B cell (primary cell): ENCODE results near the gene NTPCR. TPM values are rescaled to one million over a fixed set of nuclear protein-coding genes. Genes with fewer than 3 reads are reported as not detected.

ENCODE experiments used
- ATAC-seq: fragments of 200-7000 bp; cut with Tn5 transposase; one replicate; pipeline ENCODE4 v1.10.0; 2021; ENCODE audit warnings: low read depth, mild to moderate bottlenecking, moderate number of reproducible peaks, moderate library complexity
- CTCF ChIA-PET: fragments of 350-600 bp; sonication (Branson Sonifier 250); formaldehyde crosslinking; loops from one replicate; lab custom pipeline; 2021; ENCODE audit warnings: antibody characterized with exemption, inconsistent platforms; lab: Charles Lee
- POLR2A ChIA-PET: fragments of 350-600 bp; sonication (Branson Sonifier 250); formaldehyde crosslinking; loops from one replicate; lab custom pipeline; 2021; ENCODE audit warnings: antibody characterized with exemption; lab: Charles Lee
- DNase-seq: peaks from one replicate; pipeline ENCODE4 v3.0.0; 2013
- H2AFZ ChIP-seq: 2 replicates; pipeline ENCODE4 v1.6.1; 2012; ENCODE audit warnings: mild to moderate bottlenecking, low read depth, low read length; ENCODE audit not compliant: insufficient read depth, poor library complexity, severe bottlenecking
- H3K27ac ChIP-seq, 2 donors: 1 replicate in 1 of 2; 2 replicates in 1 of 2; pipeline ENCODE4 v1.5.1; 2012 to 2013; ENCODE audit warnings: low read length in 2 of 2, mild to moderate bottlenecking in 2 of 2, moderate library complexity in 1 of 2
- H3K27me3 ChIP-seq, 4 experiments: fragments of 200-600 bp in 1 of 4; sonication (generic) in 1 of 4; replicated peaks in 1 of 4; 1 replicate in 2 of 4; 2 replicates in 2 of 4; pipeline versions ENCODE4 v1.6.1 to v1.7.0; 2013 to 2016; ENCODE audit warnings: low read length in 3 of 4, mild to moderate bottlenecking in 2 of 4, mixed read lengths in 1 of 4, moderate library complexity in 1 of 4; ENCODE audit not compliant: insufficient read depth in 4 of 4, control insufficient read depth in 3 of 4; ENCODE audit errors: control extremely low read depth in 1 of 4
- H3K36me3 ChIP-seq, 2 experiments: replicated peaks in 1 of 2; 1 replicate in 1 of 2; 2 replicates in 1 of 2; pipeline versions ENCODE4 v1.6.1 to v1.7.1; 2013; ENCODE audit warnings: low read length in 1 of 2; ENCODE audit not compliant: insufficient read depth in 2 of 2, control insufficient read depth in 1 of 2; ENCODE audit errors: control extremely low read depth in 1 of 2, extremely low read depth in 1 of 2
- H3K4me1 ChIP-seq, 2 donors: fragments of 200-600 bp in 1 of 2; sonication (generic) in 1 of 2; 1 replicate in 1 of 2; 2 replicates in 1 of 2; pipeline versions ENCODE4 v1.5.1 to v1.6.1; 2013 to 2017; ENCODE audit warnings: low read length in 2 of 2; ENCODE audit not compliant: control insufficient read depth in 2 of 2, insufficient read depth in 2 of 2
- H3K4me2 ChIP-seq: replicated peaks from 2 replicates; pipeline ENCODE3; 2012; ENCODE audit warnings: mild to moderate bottlenecking, low read depth, low read length; ENCODE audit not compliant: poor library complexity, severe bottlenecking
- H3K4me3 ChIP-seq, 5 experiments: fragments of 200-600 bp in 1 of 5; sonication (generic) in 1 of 5; 1 replicate in 3 of 5; 2 replicates in 2 of 5; pipeline versions ENCODE4 v1.5.1 to v1.7.0; 2011 to 2016; ENCODE audit warnings: low read length in 4 of 5, mild to moderate bottlenecking in 4 of 5, low read depth in 2 of 5, control low read depth in 1 of 5, moderate library complexity in 1 of 5; ENCODE audit not compliant: insufficient read depth in 1 of 5; ENCODE audit errors: control extremely low read depth in 1 of 5, extremely low read depth in 1 of 5
- H3K79me2 ChIP-seq: fragments of 200-600 bp; sonication (generic); one replicate; pipeline ENCODE4 v1.6.0; 2016; ENCODE audit warnings: low read length; ENCODE audit not compliant: control insufficient read depth, insufficient read depth
- H3K9ac ChIP-seq: fragments of 200-600 bp; sonication (generic); 2 replicates; pipeline ENCODE4 v1.6.1; 2017; ENCODE audit warnings: mild to moderate bottlenecking, low read length, moderate library complexity
- H3K9me3 ChIP-seq, 3 donors: one replicate each; pipeline versions ENCODE4 v1.6.1 to v1.7.1; 2013; ENCODE audit warnings: low read length in 2 of 3; ENCODE audit not compliant: control insufficient read depth in 2 of 3, insufficient read depth in 1 of 3; ENCODE audit errors: control extremely low read depth in 1 of 3
- H4K20me1 ChIP-seq: 2 replicates; pipeline ENCODE4 v1.6.0; 2012; ENCODE audit warnings: mild to moderate bottlenecking, low read length; ENCODE audit not compliant: insufficient read depth, control insufficient read depth, poor library complexity, severe bottlenecking
- H3K27ac Mint-ChIP-seq: one replicate; pipeline ENCODE4 v1.8.0; 2021; ENCODE audit warnings: mixed read lengths
- H3K27me3 Mint-ChIP-seq: one replicate; pipeline ENCODE4 v1.8.0; 2021; ENCODE audit warnings: mixed read lengths
- H3K4me1 Mint-ChIP-seq: one replicate; pipeline ENCODE4 v1.8.0; 2021; ENCODE audit warnings: mixed read lengths
- H3K4me3 Mint-ChIP-seq: one replicate; pipeline ENCODE4 v1.8.0; 2021; ENCODE audit warnings: mixed read lengths
- H3K9me3 Mint-ChIP-seq: one replicate; pipeline ENCODE4 v1.8.0; 2022; ENCODE audit warnings: mixed read lengths; ENCODE audit not compliant: insufficient read depth
- EZH2 ChIP-seq: IDR thresholded peaks from 2 replicates; pipeline ENCODE4 v1.6.1; 2012; ENCODE audit warnings: borderline replicate concordance, low read depth, mild to moderate bottlenecking, moderate library complexity, low read length; ENCODE audit not compliant: insufficient read depth, poor library complexity, severe bottlenecking
- WGBS: methylation state at CpG from one replicate; pipeline ENCODE4 v1.1.5; 2013; ENCODE audit warnings: missing lambda C conversion rate; ENCODE audit not compliant: insufficient coverage; 5-methylcytosine and 5-hydroxymethylcytosine counted together
- intact Hi-C: fragments of 100-400 bp; cut with micrococcal nuclease; formaldehyde crosslinking; loops from one replicate; pipeline ENCODE4 v1.10.0; 2022
- polyA plus RNA-seq: library from polyadenylated mRNA; depleted of rRNA; stranded (reverse); fragments of >200 nt; gene quantifications from 2 replicates; pipeline ENCODE4 v1.2.3, GENCODE V29; 2012
- total RNA-seq, 2 donors: library from RNA; stranded (reverse); fragments of 120-200 nt in 1 of 2; gene quantifications; 1 replicate in 1 of 2; 2 replicates in 1 of 2; pipeline versions ENCODE4 v1.2.3 to v1.2.4, GENCODE V29; 2013 to 2022
- TF ChIP-seq, protein P1 (sequence below): fragments of 200-600 bp; IDR thresholded peaks from one replicate; pipeline ENCODE4 v1.8.0; 2022; ENCODE audit warnings: antibody characterized with exemption, mild to moderate bottlenecking

Gene NTPCR
- total and polyA plus RNA-seq, 2 donors (not counting 1 experiment from before 2014, with no cell fraction given): 7.6 to 16.5 TPM

DNA sequence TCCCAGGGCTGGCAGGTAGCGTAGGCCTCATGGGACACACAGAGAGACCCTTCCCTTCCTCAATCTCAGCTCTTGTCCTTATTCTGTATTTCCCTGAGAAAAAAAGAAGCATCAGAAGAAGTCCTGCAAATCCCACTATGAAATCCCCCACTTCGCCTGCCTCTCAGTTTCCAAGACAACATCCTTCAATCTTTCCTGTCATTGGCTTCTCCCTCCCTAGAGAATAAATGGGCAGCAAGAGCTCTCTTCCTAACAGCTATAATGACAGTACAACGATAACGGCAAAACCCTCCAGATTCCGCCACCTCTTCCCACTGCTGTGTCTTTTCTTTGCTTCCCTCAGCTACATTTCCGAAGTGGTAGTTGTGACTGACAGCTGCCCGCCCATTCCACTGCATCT, 41.6 kb upstream of the NTPCR start:
- Histone ChIP-seq H4K20me1 (no peaks in the 10 kb centered on the region), H3K27me3 (peaks cover 0 to 3% (median 0%) of the 10 kb centered on the region in 4 experiments), H3K4me3 (no peak overlapping the region), H2AFZ (no peak overlapping the region), H3K36me3 (no peaks in the 10 kb centered on the region), H3K27ac (no peak overlapping the region), H3K79me2 (no peaks in the 10 kb centered on the region), H3K9me3 (no peaks in the 10 kb centered on the region), H3K9ac (no peak overlapping the region), H3K4me1 (no peaks in the 10 kb centered on the region), H3K4me2 (no peak overlapping the region)
- Mint-ChIP-seq H3K4me1 (peaks cover 2% of the 10 kb centered on the region), H3K27me3 (peaks cover 20% of the 10 kb centered on the region), H3K4me3 (no peak overlapping the region), H3K9me3 (no peaks in the 10 kb centered on the region), H3K27ac (no peak overlapping the region)
- WGBS: 95% methylated on average over 6 of the region's 7 CpGs
- TF ChIP-seq EZH2: no peak
- TF ChIP-seq, protein P1, sequence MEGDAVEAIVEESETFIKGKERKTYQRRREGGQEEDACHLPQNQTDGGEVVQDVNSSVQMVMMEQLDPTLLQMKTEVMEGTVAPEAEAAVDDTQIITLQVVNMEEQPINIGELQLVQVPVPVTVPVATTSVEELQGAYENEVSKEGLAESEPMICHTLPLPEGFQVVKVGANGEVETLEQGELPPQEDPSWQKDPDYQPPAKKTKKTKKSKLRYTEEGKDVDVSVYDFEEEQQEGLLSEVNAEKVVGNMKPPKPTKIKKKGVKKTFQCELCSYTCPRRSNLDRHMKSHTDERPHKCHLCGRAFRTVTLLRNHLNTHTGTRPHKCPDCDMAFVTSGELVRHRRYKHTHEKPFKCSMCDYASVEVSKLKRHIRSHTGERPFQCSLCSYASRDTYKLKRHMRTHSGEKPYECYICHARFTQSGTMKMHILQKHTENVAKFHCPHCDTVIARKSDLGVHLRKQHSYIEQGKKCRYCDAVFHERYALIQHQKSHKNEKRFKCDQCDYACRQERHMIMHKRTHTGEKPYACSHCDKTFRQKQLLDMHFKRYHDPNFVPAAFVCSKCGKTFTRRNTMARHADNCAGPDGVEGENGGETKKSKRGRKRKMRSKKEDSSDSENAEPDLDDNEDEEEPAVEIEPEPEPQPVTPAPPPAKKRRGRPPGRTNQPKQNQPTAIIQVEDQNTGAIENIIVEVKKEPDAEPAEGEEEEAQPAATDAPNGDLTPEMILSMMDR: no peak
- no peak for ATAC-seq
- intact Hi-C loops: no loop called here
- POLR2A ChIA-PET: no interaction called here
- no peak for DNase-seq
- CTCF ChIA-PET: no interaction called here

DNA sequence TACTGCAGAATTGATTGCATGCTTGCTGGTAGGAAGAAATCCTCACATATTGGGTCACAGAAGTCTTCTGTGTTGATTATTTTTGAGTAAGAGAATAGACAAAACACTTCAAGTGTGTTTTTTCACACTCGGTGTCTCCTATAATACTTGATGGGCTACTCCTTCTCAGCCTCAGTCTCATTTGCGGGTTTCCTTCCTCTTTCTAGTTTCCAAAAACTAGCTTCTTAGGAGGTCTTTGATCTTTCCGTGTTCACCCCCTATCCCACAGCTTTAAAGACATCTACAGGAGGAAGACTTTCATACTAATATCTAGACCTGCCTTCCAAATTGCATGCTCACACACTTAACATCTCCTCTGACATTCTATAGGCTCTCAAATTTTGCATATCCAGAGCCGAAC, 40.7 kb upstream of the NTPCR start:
- TF ChIP-seq, protein P1: no peak
- TF ChIP-seq EZH2: no peak
- H3K27ac ChIP-seq: no peak overlapping the region
- H3K36me3 ChIP-seq: no peaks in the 10 kb centered on the region
- H3K27me3 Mint-ChIP-seq: peaks cover 20% of the 10 kb centered on the region
- no peaks in the 10 kb centered on the region for H3K9me3 ChIP-seq
- no peaks in the 10 kb centered on the region for H4K20me1 ChIP-seq
- H3K4me3 ChIP-seq: no peak overlapping the region
- WGBS: 22% methylated on average over 4 of the region's 4 CpGs
- peaks cover 2% of the 10 kb centered on the region for H3K4me1 Mint-ChIP-seq
- intact Hi-C loops: no loop called here
- ATAC-seq: no peak
- H3K9me3 Mint-ChIP-seq: no peaks in the 10 kb centered on the region
- ChIA-PET POLR2A (no interaction called here), CTCF (no interaction called here)
- H2AFZ ChIP-seq: no peak overlapping the region
- H3K27ac Mint-ChIP-seq: no peak overlapping the region
- peaks cover 0 to 3% (median 0%) of the 10 kb centered on the region in 4 experiments for H3K27me3 ChIP-seq
- no peak overlapping the region for H3K9ac ChIP-seq
- H3K79me2 ChIP-seq: no peaks in the 10 kb centered on the region
- DNase-seq: no peak
- H3K4me2 ChIP-seq: no peak overlapping the region
- H3K4me3 Mint-ChIP-seq: no peak overlapping the region
- H3K4me1 ChIP-seq: no peaks in the 10 kb centered on the region
